Stimulated activated CD4-positive, alpha-beta T cell treated with anti-CD3 and anti-CD28 coated beads, TNF-alpha, amount 100 ng/mL, for 48 hours (primary cell): ENCODE results near the gene ESRRB.

Experiments used
- DNase-seq, 3 donors: peaks; one replicate each; pipeline ENCODE4 v3.0.0-alpha.2; 2020; ENCODE audit warnings: low read depth in 3 of 3

Gene ESRRB

DNA sequence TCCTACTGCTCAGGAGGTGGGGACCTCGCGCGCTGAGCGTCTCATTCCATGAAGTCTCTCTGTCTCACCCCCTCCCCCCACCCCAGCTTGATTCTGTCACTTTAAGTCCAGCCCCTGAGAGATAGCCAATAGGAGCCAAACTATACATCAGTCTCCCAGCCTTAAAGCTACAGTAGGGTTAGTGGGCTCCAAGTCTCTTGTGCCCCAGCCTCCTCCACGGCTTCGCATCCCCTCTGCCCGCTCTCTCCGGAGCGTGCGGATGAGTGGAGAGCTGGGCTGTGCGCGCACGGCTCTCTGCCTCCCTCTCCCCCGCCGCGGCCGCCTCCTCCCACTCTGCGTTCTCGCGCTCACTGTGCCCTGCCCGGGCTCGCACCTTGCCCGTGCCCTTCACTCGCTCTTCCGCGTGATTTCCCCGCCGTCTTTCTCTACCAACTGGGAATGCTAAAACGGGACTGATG, at the start of gene ESRRB:
Gene ESRRB (plus strand): TSS at position 191 of the 458 bp plus-strand sequence. CDS start 265 bp downstream, at position 456.
- DNase-seq, result no peak

DNA sequence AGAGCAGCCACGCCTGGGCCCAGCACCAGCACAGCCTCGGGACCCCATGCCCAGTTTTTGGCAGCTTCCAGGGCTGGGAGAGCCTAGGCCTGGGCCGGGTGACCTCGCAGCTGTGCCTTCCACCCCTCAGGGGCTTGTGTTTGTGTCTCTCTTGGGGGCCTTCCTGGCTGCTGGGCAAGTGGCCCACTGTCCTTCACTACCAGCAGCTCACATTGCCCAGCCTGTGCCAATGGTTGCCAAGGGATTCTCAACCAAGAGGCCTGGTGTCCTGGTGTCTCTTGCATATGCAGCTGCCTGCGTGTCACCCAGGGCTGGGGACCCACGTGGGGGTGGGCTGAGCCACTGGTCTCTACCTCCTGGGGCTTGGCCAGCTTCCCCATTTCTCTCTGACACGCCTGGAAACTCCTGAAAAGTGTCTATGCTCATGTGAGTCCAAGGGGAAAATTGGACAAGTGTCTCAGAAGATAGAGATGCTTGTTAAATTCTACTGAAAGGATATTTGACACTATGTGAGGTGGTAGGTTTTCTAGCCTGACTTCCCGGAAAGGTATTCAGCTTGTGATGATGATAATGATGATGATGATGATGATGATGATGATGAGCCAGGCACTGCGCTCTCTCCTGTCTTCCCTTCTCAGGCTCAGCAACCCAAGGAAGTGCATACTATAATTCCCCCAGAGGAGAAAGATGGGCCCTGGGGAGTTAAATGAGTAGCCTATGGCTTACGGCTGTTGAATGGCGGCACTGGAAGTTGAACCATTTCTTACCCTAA, 48.8 kb upstream of the ESRRB start:
- no peak for DNase-seq

DNA sequence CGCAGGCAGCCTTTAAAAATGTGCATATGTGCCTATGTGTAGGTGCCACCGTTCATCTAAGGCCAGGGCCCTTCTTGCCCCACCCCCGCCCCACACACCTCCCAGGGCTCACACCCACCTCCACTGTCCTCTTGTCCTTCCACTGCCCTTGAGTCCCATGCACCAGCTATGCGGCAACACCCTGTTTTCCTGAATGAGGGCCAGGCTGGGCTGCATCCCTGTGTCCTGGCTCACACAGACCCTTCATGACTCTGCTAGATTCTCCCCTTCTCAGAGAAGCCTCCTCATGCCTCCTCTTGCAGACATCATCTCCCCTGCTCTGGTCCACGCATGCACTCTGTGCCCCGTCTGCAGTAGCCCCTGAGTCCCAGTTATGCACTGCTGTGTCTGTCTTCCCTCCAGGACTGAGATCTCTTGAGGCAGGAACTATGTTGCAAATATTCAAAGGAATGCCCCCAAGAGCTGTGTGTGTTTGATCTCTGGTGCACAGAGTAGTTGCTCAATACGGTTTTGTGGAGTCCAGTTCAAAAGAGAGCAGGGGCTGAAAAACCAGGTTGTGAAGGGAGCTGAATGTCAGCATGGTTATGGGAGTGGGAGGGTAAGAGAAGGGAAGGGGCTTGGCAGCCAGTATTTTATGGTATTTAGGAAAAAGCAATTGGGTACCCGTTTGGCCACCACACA, 47.3 kb upstream of the ESRRB start:
- DNase-seq, result no peak

DNA sequence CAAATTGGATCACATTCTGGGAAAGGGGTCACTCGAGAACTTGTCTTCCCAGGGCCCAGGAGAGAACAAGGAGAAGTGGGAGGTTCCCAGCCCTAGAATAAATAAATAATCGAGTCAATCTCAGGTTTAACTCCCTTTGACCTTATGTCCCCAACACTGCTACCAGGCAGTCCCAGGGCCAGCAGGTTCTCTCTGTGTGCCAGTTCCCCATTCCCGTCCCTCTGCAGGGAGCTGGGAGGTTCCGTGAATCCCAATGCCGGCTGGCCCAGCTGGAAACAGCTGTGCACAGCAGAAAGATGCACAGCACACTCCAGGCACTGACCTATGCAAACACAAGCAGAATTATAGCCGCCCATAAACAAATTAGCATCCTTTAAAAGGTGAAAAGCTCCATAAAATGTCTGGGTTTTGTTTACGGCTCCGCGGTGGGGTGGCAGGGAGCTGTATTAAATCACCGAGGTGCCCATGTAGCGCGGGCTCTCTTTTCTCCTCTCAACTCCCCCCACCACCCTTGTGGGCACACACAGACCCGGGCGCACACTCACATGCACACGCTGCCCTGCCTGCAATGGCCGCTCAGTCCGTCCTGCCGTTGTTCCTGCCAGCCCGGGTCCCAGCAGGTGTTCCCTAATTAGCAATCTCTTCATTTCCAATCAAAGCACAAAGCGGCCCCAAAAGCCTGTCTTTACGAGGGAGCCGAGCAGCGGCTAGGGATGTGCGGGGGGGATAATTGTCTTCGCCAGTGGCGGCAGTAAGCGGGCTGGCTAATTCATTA, 46.6 kb upstream of the ESRRB start:
- DNase-seq, result no peak

DNA sequence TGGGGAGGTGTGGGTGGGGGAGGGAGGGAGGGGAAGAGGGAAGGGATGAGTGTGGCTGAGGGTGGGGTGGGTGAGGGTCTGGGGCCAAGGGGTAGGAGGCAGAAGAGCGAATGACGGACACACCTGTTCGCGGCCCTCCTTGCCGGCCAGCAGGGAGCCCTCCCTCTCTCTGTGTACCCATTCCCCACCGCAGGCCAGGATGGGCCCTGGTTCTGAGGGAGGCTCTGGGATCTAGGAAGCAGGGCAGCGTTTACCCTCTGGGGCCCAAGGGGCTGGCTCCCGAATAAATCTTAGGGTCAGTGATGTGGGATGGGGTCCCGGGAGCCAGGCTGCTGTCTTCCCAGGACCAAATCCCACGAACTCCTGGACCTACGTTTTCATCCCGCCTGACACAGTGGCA, 46.0 kb upstream of the ESRRB start:
- DNase-seq, result no peak

DNA sequence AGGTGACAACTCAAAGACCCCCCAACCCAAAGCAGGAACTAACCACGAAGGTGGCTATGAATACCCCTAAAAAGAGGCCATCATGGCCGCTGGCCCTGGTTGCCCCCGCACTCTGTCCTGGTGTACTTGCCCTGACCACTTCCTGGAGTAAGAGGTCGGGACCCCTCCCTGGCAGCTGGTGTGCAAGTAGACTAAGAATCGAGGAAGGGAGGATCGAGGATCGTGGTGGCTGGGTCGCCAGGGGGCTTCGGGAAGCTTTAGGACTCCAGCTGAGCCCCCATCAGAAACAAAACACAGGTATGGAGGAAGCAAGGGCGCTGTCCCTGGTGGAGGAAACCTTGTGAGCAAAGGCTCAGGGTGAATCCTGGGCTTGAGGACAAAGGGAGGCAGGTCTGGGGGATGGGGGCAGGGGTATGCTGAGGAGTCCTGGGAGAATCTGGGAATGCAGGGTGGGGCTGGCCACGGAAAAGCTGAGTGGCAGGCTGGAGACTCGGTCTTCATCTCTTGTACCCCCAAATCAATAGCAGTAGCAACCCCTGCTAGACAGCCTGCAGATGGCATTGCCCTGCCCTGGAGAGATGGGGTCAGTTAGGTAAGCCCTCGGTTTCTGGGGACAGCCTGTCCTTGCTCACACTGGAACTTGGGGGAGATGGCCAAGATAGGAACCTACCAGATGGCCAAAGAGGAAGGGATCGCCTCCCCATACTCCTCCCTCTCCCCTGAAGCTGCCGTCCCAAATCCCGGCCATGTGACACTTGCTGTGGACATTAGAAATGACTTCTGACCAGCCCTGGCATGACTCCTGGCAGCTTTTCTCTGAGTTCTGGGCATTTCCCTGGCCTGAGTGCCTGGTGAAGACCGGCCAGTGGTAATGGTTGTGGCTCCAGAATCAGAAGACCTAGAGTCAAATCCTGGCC, 45.3 kb upstream of the ESRRB start:
- no peak for DNase-seq

DNA sequence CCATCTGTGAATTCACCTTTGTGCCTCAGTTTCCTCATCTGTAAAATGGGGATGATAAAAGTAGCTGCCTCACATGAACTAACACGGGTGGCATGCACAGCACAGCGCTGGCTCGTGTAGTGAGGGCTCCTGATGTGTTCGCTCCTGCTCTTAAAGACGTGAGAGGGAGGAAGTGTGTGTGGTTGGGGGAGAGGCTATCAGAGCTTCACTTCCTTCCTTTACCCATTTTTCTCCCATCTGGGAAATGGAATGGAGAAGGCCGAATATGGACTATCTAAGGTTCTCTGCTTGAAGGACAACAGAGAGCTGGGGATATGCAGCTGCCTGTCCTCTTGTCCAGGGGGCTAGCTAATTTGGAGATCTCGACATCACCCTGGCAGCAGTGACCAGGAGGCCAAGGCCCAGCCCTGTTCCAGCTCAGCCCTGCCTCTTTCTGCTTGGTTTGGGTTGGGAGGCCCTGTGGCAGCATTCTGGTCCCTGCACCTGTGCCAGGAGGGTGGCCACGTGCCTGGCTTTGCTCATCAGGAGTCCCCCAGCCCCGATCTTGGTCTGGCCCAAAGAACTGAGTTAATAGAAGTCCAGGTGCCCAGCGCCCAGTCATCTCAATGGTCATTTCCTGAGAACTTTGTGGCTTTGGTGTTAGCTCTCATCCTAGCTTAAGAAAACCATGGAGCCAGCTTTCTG, 44.5 kb upstream of the ESRRB start:
- DNase-seq, result no peak

DNA sequence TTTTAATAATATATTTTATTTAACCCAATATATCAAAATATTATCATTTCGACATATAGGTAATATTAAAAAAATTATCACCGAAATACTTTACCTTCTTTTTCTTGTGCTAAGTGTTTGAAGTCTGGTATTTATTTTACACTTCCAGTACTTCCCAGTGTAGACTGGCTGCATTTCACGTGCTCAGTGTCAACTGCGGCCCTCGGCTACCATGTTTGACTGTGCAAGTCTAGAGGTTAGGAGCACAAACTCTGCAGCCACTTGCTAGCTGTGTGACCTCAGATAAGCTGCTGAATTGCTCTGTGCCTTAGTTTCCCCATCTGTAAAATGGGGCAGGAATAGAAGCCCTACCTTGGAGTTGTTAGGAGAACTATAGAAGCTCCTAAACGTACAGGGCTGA, 42.3 kb upstream of the ESRRB start:
- no peak for DNase-seq

DNA sequence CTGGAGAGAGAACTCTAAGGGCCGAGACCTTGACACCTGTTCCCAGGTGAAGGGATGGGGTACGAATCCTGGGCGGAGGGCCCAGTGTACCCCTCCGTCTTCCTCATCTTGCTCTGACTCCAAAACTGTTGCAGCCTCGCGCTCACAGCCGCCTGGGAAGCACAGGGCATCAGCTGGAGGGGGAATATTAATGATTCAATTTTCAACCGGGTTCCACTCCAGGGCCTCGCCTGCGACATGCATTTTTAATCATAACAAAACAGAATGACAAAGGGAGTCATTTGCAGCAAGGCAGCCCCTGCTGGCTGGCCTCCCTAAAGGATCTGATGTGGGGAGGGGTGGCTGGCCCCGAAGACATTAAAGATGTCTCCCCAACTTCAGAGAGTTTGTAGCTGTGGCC, 41.6 kb upstream of the ESRRB start:
- DNase-seq, result no peak

DNA sequence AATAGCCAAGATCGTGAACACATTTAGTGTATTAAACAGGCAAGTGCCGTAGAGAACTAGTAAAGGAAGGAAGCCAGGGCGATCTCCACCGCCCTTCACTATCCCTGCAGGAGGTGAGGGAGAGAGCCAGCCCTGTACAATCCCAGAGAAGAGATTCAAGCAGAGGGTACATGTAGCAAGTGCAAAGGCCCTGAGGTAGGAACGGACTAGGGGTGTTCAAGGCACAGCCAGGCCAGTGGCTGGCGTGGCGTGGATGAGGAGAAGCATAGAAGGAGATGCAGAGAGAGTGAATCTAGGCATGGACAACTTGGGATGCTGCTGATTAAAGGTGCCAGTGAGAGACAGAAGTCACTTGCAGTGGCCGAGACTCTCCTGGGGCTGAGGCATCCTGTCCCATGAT, 39.1 kb upstream of the ESRRB start:
- DNase-seq, result no peak

DNA sequence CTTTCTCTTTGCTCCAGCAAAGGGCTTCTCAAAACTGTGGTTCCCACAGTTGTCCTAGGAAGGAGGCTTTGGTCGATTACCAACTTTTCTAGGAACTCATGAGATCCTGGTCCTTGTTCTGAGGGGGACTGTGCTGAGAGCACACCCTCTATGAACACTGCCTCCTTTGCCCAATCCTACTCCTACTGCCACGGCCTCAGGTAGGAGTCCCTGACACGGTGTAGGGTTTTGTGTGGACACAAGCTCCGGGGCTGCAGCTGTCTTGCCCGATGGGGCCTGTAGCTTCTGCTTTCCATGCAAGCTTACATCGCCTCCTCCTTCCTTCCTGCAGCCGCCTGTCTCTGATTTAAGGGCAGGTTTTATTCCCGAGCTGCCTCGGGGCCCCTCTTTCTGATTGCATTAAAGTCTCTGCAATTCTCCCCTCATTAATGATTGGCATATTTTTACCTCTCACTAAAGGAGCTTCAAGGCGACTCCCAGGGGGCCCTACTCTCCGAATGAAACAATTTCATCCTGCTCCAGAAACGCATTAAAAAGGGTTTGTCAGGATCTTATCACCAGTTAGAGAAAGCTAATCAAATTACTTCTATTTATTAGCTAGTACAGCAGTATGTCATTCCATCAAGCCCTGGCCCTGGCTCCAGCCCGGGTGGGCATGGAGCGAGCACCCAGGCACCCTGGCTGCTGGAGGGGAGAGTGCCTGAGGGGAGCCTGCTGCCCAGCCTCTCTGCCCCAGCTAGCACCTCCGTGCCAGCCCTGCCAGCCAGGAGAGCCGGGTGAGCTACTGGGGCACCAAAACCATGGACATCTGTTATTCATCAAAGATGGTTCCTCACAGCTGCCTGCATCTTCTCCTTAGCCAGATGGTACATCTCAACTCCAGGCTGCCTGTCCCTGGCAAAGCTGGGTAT, 38.0 kb upstream of the ESRRB start:
- DNase-seq, result no peak

DNA sequence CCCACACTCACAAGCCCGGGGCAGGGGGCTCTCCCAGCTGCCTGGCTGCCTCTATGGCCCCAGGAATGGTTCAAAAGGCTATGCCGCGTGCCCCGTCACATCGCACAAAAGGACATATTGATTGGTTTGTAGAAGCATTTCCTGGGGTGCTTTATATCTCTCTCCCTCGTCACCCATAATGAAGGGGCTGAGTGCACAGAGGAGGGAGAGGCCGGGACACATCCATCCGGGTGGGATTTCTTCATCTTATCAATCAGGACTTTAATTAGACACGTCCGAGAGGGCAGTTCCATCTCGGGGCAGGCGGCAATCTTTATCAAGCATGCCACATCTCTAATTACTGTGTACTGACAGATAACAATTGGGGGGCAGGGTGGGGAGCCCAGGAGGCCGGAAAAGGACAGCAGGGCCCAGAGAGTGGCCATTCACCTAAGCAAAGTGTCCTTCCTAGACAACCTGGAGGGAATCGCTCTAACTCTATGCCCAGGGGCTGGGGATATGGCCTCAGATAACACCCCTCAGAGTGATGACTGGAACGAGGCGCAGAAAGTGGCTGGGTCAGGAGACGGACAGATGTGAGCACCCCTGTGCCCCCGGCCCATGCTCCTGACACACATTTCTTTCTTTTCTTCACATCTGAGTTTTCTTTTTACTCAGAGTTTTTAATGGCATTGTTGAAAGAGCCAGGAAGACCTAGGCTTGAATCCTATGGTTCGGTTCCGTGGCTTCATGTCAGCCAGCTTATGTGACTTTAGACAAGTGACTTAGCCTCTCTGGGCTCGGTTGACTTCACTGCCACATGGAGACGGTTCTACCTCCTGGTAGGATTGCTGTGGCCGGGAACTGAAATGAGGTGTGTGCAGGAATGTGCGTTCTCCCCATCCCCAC, 36.0 kb upstream of the ESRRB start:
- DNase-seq, result no peak

DNA sequence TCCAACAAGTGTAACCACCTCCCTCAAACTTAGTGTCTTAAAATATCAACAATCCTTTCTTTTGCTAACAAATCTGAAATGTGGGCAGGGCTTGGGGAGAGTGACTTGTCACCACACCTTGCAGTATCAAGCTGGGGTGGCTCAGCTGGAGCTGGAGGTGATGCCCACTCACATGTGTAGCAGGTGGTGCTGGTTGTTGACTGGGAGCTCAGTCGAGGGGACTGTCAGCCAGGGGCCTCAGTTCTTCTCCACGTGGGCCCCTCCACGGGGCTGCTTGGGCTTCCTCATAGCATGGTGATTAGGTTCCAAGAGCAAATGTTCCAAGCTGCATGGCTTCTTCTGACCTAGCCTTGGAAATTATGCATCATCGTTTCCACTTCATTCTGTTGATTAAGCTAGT, 32.6 kb upstream of the ESRRB start:
- no peak for DNase-seq

DNA sequence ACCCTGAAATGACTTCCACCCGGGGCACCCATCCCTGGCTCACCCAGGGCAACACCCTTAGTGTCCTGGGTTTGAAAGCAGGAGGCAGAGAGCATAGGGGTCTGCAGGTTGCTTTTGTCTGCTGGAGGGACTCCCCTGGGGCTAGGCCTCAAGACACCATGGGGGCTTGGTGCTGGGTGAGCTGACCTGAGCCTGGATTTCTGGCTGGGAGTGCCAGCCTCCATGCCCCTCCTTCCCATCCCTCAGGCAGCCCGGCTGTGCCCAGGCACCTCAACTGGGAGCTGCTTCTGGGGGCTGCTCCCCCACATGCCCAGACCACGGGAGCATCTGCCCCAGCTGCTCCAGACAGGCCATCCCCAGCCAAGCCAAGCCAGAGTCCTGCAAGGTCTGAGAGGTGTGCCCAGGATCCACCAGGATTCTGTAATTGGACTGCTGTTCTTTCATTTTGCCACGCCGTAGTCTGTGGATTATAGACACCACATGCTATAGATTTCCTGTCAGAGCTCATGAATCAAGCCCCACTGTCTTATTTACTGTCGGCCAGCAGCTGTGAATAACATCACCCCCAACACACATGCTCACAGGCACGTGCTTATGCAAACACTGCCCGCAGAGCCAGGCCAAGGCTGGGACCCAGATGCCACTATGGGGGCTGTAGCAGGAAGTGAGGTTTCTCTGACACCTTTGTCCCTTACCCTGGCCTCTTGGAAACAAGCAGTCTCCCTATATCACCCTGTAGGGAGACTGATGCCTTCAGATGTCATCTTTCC, 29.4 kb upstream of the ESRRB start:
- DNase-seq, result no peak

DNA sequence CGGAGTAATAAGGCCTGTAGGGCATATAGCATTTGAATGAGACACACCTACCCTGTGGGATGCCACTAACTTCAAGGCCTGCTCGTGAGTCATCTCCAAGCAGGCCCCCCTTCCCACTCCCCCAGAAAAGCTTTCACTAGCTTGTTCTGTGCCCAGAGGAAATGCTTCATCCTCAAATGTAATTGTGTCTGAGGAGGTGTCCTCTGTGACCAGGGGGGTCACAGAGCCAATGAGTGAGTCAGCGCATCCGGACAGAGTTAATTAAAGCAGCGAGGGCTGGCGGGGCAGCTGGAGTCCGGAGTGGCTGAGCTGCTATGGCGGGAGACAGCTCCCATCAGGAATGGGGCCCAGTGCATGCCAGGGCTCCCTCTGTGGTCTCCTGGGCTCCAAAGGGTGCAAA, 27.0 kb upstream of the ESRRB start:
- no peak for DNase-seq

DNA sequence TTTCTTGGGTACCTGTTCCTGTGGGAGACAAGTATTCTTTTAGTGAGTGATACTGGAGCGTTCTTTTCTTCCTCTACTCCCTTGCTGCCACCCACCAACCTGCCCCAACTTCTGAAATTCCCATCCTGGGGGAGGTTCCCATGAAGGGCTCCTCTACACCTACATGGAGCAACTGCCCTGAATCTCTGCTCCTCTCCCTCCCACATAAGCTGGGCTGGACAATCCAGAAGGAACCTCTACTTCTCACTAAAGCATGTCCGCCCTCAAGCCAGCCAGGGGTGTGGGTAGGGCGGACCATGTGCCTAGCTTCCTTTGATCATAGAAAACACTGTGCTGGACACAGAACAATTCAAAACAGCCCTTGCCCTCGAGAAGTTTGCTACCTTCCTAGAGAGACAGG, 25.9 kb upstream of the ESRRB start:
- no peak for DNase-seq

DNA sequence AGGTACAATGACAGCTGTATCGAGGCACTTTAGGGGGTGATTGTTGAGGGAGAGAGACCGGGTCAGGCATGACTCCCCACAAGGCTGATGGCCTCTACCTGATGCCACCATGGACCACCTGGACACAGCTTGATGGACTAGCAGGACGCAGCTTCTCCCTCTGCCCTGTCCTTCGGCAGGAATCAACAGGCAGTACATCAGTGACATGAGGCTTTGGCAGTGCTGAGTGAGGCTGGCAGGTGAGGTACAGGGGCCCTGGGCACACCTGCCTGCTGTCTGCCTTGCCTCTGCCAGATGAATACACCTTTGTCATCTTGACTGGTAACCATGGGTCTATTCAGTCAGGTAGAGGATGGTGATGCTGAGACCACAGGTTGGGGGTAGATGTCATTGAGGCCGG, 25.3 kb upstream of the ESRRB start:
- no peak for DNase-seq

DNA sequence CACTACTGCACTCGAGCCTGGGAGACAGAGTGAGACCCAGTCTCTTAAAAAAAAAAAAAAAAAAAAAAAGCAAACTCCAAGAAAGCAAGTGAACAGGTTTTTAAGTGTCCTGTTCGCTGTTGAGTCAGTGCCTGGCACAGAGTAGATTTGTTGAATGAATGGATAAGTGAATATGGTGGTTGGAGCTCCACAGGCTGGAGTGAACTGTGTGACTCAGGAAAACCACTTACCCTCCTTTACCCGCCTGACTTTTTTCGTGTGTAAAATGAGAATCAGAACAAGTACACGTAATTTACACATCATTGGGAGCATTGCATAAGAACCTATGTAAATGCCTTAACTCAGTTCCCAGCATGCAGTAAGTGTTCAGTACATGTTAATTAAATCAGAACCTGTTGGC, 24.0 kb upstream of the ESRRB start:
- DNase-seq, result no peak
